Hindlimb muscle (tissue), 1 donor: ENCODE measurements around the gene AVPR1A. TPM values are rescaled to one million over a fixed set of nuclear protein-coding genes. Genes with fewer than 3 reads are reported as not detected.
"Not testable (repeated sequence)": the region's sequence is repeated elsewhere in the genome, so short reads cannot be mapped to it uniquely, and the experiment has no call there.

ENCODE experiments used
- DNase-seq: peaks from one replicate; pipeline ENCODE4 v3.0.0-alpha.2; 2013
- polyA plus RNA-seq: library from polyadenylated mRNA; unstranded; fragments of 120-200 nt; gene quantifications from one replicate; pipeline ENCODE4 v1.2.1, GENCODE V29; 2013; ENCODE audit not compliant: insufficient read length

Gene AVPR1A
- 7.6 TPM for polyA plus RNA-seq

- peak; percentile 32 for DNase-seq
These were observed at the start of gene AVPR1A for GRCh38 chr12:63150713-63151622. Gene AVPR1A (minus strand): TSS chr12:63151201. CDS start chr12:63150836, 365 bp downstream.

DNA sequence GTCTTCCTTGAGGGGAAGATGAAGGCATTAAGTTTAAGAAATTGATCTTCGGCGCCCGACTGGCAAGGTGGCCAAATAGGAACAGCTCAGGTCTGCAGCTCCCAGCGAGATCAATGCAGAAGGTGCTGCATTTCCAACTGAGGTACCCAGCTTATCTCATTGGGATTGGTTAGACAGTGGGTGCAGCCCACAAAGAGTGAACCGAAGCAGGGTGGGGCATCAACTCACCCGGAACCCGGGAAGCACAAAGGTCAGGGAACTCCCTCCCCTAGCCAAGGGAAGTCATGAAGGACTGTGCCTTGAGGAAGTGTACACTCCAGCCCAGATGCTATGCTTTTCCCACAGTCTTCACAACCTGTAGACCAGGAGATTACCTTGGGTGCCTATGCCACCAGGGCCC lies 45.2 kb upstream of the AVPR1A start:
- no peak for DNase-seq

DNA sequence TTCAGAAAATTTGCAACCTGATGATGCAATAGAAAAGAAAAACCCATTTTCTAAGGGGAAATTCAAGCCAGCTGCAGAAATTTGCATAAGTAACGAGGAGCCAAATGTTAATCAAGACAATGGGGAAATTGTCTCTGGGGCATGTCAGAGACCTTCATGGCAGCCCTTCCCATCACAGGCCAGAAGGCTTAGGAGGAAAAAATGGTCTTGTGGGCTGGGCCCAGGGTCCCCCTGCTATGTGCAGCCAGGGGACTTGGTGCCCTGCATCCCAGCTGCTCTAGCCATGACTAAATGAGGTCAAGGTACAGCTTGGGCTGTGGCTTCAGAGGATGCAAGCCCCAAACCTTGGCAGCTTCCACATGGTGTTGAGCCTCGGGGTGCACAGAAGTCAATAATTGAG lies 28.2 kb upstream of the AVPR1A start:
- no peak for DNase-seq

DNA sequence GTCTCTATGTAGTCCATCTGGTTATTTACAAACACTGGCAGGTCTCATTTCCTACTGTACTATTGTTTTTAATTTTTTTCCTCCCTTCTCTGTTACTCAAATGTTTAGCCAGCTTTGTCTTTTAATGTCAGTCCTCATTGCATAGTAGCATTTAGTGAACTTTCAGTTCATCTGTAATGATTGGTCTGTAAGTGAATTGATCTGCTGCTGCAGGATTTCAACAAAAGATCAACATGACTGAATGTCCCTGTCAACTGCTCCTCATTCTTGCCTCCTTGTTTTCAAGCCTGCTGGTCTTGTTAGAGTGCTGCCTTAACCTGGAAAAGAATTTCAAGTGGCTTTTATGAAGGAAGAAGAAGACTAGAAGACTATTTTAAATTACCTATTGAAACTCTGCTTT lies 19.3 kb upstream of the AVPR1A start:
- DNase-seq: no peak

- not testable (repeated sequence) for DNase-seq
These were observed 16.7 kb upstream of the AVPR1A start for GRCh38 chr12:63167741-63168140.

- DNase-seq: no peak
These were observed 13.9 kb upstream of the AVPR1A start for GRCh38 chr12:63164911-63165310.

- no peak for DNase-seq
These were observed 12.5 kb upstream of the AVPR1A start for GRCh38 chr12:63163541-63163940.

GRCh38 chr12:63155375-63155774 lies 4.4 kb upstream of the AVPR1A start:
- no peak for DNase-seq

DNA sequence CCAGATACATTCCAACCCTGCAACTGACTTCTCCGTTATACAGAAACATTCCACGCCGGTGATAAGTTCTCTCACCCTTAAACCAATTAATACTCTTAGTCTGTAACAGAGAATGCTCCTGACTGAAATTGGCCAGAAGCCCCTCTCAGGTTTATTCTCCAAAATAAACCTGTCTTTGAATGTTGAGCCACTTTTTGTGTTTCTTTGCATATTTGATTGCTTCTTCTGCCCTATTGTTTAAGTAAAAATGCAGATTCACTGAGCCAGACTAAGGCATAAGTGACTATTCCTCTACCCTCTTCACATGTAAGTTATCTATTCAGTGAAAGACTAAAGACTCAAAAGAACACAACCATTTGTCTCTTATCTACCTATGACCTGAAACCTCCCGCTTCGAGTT lies 3.6 kb upstream of the AVPR1A start:
- no peak for DNase-seq

DNA sequence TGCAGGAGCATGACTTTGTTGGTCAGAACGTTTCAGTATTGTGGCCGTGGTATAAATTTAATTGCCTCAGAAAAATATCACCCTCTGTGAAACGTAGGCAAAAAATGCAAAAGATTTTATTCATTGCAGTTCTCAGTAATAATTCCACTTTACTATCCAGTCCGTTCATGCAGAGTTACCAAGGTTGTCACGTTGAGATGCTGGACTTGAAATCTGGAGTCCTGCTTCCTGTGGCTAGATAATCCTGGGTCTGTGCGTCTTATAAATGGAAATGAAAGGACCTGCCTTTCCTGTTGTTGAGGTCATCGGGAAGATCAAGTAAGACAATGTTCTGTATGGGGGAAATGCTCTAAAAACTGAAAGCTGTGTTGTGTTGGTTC lies 1.3 kb upstream of the AVPR1A start:
- no peak for DNase-seq

- DNase-seq: peak; percentile 61
These were observed 771 bp upstream of the AVPR1A start for GRCh38 chr12:63151623-63152320.

DNA sequence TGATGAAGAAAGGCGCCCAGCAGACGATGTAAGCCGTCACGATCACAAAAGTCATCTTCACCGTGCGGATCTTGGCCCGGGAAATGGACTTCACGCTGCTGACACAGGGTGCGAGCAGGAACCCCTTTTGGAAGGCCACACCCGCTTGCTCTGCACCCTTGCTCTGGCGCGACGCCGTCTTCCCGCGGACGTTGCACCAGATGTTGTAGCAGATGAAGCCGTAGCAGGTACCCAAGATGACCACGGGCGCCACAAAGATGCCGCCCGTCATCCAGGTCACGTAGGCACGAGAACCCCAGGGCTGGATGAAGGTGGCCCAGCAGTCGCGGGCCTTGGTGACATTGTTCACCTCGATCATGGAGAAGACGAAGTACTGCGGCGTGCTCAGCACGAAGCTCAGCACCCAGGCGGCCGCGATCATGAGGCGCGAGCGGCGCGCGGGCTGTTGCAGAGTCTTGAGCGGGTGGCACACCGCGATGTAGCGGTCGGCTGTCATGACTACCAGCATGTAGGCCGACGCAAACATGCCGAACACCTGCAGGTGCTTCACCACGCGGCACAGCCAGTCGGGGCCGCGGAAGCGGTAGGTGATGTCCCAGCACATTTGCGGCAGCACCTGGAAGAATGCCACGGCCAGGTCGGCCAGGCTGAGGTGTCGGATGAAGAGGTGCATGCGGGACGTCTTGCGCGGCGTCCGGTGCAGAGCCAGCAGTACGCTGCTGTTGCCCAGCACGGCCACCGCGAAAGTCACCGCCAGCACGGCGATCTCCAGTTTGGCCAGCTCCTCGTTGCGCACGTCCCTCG lies 890 bp downstream of the AVPR1A start:
- DNase-seq: no peak

DNA sequence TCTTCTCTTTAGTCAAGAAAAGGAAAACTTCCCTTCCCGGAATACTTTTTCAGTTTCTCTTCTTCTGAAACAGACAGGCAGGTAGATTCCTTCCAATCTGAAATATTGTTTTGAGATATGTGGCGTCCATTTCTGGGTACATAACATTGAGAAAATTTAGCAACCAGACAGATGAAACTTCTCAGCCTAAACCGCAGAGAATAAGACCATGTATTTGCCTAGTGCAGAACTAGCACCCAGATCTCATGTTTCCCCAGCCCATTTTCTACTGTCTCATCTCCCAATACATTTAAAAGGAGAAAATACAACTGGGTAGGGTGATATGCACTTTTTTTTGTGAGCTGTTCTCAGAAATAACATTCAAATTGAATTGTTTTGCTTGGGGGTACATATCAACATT lies 6.4 kb downstream of the AVPR1A start:
- DNase-seq: no peak

DNA sequence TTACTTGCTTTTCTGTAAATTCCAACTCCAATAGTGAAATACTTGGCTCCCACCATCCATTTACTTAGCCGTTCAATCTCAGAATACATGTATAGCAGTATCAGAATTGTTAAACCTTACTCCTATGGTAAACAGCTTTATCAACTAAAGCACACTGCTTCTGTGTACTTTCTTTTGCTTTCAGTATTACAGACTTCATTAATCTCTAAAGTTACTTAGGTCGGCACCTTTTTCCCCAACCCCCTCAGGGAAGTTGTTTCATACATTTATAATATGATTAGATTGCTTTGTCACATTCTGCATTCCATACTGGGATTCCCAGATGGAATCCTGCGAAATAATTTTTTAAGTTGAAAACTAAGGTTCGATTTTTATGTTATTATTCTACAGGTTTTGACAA lies 12.5 kb downstream of the AVPR1A start:
- DNase-seq: no peak

- no peak for DNase-seq
These were observed 17.0 kb downstream of the AVPR1A start for GRCh38 chr12:63133981-63134380.

DNA sequence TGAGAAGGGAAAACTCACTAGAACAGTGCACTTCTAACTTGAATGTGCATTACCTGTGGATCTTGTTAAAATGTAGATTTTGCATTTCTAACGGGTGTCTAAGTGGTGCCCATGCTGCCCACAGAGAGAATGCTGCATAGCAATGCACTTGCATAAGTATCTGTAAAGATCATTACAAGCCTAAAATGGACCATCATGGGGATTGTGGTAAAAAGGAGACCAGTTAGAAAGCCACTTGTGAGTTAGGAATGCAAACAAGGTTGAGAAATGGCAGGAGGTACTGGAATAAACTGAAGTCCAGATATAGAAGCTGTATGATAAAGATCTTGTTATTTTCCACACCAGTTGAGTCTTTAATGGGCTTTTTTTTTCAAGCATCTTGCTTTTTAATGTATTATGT lies 18.8 kb downstream of the AVPR1A start:
- DNase-seq: no peak

DNA sequence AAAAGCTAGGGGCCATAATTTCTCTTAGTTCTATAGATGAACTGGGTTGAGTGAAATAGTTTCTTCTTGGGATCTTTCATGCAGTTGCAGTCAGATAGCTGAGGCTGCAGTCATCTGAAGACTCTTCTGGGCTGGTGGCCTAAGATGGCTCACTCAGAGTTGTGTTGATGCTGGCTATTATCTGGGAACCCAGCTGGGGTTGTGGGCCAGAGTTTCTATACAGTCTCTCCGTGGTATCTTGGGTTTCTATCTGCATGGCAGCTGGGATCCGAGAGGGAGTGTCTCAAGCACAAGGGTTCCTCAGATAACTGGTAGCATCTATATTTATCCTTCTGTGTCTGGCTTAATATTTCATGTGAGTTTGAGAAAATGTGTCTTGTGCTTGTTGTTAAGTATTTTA lies 21.1 kb downstream of the AVPR1A start:
- DNase-seq: no peak

DNA sequence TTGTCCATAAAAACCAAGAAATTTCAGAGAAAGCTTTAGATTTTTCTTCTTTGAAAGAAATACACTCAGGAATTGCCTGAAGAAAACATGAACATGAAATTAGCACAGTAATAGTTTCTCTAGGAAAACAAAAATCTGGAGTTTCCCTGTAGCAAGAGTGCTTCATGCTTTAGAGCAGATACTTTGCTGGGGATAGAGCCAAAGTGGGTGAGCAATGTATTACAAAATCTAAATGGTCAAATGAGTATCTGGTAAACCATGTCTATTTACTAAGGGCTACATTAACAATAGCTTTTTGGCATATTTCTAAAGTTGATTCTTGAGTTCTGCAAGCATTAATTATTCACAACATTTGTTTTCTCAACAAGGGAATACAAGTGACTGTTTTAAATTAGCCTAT lies 26.2 kb downstream of the AVPR1A start:
- DNase-seq: no peak

DNA sequence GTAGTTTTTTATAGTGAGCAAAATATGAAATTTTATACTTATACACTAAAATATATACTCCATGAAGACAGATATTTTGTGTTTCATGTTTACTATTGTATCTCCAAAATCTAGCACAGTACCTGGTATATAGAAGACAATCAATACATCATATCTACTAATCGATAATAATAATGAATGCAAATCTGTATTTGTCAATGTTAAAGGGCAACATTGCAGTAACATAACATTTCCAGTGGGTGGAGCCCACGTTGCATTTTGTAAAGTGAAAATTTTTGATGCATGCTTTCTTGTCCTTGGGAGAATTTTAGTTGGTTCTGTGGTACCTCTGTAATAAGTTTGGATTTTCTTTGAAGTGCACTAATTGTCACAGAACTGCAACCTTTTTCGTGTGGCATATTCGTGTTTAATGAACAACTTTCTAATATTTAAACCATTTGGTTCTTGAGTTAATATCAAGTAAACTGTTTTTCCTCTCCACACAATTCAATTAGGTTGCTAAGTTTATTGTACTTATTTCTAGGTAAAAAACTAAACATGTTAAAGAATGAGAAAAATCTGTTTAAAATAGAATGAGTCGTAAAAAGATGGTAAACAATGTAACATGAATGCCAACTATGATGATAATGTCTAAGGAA lies 47.4 kb downstream of the AVPR1A start:
- peak; percentile 9 for DNase-seq

- DNase-seq: no peak
These were observed 49.1 kb downstream of the AVPR1A start for GRCh38 chr12:63101920-63102319.

DNA sequence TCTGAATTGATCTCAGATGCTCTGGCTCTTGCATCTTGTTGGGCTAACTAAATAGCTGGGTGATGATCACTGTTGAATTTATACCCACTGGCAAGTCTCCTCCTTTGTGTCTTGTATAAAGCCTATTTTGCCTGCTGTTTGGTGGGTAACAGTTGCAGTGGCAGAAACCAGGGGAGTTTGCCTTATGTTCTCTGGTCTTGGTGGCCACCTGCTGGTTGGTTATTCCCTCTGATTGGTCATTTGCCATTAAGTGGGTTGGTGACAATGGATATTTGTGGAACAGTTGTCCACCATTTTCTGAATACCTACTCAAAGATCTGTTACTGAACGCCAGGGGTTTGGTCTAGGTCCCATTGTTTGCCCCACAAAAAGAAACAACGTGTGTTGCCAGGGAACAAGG lies 52.1 kb downstream of the AVPR1A start:
- no peak for DNase-seq

GRCh38 chr12:63095369-63095980 lies 55.5 kb downstream of the AVPR1A start:
- no peak for DNase-seq
